GM12865 (cell line): ENCODE results near the gene SLC10A7.

Experiments
- DNase-seq: peaks from one replicate; pipeline ENCODE4 v3.0.0; 2010; ENCODE audit warnings: low read depth
- H3K4me3 ChIP-seq: 2 replicates; pipeline ENCODE4 v1.5.1; 2011; ENCODE audit warnings: mild to moderate bottlenecking, low read depth, low read length, control low read depth
- TF ChIP-seq, protein P1 (sequence below): IDR thresholded peaks from 2 replicates; pipeline ENCODE4 v1.5.1; 2011; ENCODE audit warnings: low read length, control low read depth, low read depth, inconsistent platforms; ENCODE audit not compliant: insufficient read depth; ENCODE audit errors: missing control alignments

Gene SLC10A7

DNA sequence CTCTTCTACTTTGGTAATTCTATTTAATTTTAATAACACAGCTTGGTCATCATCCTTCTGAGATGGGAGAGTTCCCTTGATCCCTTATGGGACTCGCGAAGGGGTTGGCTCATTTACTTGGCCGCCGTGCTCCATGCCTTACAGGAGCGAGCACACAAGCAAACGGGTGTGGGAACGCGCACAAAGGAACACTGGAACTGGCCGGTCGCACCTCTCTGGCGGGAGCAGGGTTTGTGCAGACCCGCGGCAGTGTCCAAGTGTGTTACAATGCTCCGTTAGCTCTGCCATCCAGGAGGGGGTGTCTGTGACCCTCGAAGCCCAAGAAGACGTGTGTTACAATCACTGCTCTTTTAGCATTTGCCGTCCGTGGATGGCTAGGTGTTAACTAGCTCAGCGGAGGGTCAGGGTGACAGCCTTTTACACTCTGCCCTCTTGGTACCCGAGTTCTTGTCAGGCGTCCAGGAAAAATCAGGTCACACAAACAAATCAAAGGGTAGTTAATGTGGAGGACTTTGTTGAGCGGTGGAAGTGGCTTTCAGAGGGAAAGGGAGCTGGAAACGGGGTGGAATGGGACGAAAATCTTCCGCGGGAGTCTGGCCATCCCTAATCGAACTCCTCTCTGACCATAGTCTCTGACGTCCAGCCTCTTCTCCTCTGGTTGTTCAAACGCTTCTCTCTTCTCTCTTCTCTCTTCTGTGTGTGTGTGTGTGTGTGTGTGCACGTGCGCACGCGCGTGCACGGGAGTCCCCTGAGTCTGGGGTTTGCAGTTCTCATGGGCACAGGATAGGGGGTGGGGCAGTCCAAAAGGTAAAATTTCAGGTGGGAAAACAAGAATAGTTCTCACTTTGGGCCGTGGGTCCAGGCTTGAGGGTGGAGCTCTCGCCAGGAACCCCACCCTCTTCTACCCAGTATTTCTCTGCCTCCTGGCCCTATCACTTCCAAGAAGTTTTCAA lies 76.3 kb downstream of the SLC10A7 start:
- H3K4me3 ChIP-seq, result no peak overlapping the region
- no peak for DNase-seq
- TF ChIP-seq, protein P1, sequence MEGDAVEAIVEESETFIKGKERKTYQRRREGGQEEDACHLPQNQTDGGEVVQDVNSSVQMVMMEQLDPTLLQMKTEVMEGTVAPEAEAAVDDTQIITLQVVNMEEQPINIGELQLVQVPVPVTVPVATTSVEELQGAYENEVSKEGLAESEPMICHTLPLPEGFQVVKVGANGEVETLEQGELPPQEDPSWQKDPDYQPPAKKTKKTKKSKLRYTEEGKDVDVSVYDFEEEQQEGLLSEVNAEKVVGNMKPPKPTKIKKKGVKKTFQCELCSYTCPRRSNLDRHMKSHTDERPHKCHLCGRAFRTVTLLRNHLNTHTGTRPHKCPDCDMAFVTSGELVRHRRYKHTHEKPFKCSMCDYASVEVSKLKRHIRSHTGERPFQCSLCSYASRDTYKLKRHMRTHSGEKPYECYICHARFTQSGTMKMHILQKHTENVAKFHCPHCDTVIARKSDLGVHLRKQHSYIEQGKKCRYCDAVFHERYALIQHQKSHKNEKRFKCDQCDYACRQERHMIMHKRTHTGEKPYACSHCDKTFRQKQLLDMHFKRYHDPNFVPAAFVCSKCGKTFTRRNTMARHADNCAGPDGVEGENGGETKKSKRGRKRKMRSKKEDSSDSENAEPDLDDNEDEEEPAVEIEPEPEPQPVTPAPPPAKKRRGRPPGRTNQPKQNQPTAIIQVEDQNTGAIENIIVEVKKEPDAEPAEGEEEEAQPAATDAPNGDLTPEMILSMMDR, result no peak

DNA sequence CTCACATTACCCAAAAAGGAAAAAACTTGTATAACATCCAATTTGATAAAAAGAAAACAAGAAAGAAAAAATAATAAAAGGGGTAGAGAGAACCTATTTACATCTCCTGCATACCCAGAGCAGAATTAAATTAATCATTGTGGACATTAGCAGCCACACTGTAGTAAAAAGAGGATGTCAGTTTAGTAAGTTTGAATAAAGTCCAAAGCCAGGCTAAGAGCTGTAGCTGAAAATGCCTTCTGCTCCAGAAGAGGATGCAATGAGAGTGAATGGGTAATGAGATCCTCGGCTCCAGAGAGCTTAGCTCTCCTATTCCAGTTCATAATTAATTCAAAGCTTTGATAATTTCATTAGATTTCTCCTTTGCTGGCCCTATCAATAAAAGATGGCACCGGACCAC lies 78.2 kb downstream of the SLC10A7 start:
- DNase-seq, result no peak
- TF ChIP-seq, protein P1, result no peak
- H3K4me3 ChIP-seq, result no peak overlapping the region

GRCh38 chr4:146442801-146443200 lies 78.9 kb downstream of the SLC10A7 start:
- no peak for DNase-seq
- TF ChIP-seq, protein P1, result no peak
- H3K4me3 ChIP-seq, result no peak overlapping the region

DNA sequence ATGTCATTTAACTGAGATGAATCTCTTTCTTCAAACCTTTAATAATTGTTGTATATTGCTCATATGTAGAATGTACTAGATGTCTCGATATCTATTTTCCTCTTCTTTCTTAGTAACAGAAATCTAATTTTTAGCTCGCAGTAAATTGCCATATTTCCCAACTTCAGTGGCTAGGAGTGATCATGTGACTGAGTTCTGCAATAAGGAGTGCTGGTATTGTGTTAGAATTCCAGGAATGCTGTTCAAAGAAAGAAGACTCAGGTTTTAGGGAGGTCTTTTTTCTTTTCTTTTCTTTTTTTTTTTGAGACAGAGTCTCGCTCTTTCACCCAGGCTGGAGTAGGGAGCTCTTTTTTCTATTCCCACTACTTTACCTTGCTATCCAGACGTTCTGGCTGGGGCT lies 81.7 kb downstream of the SLC10A7 start:
- no peak overlapping the region for H3K4me3 ChIP-seq
- no peak for DNase-seq
- TF ChIP-seq, protein P1, result no peak

DNA sequence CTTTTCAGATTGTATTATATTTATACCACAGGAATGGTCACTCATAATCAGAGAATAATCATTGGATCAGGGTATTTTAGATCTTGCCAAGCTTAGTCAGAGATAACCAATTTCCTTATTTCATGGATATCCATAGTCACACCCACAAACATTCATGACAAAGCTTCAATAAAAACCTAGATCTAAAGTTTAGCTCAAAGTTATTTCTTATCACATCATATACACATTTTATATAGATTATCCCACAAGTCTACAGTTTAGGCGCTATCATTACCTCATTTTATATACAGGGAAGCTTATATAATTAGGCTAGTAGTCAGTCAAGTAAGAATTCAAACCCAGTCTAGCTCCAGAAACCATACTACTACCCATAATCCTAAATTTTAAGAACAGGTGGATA lies 82.3 kb downstream of the SLC10A7 start:
- DNase-seq, result no peak
- no peak overlapping the region for H3K4me3 ChIP-seq
- TF ChIP-seq, protein P1, result no peak

- no peak overlapping the region for H3K4me3 ChIP-seq
- TF ChIP-seq, protein P1, result no peak
- DNase-seq, result no peak
These were observed 84.0 kb downstream of the SLC10A7 start for GRCh38 chr4:146437778-146438177.
